ENCODE results near the gene IL17C.
A peak's percentile ranks its signal among the peaks of the same experiment; 100 is the strongest.

Gene IL17C

DNA sequence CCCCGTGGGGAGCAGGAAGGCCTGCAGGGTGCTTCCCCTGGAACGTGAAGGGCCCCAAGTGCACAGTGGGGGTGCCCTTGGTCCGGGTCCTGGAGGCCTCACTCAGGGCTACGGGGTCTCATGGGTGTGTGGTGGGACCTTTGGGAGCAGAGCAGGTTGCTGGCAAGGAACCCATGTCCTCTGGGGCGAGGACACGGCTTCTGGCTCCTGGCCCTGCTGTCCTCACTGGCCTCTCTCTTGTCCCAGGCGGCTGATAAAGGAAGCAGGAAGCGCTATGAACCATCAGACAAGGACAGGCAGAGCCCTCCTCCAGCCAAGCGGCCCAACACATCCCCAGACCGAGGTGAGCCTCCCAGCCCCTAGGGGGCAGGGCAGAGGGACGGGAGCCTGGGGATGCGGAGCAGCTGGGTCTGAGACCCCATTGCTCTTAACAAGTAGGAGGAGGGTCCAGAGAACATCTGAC, 9.8 kb upstream of the IL17C start:
- H3K4me3 ChIP-seq (ENCODE audit: low read depth, low read length): no peak overlapping the region
- TF ChIP-seq, protein P1, sequence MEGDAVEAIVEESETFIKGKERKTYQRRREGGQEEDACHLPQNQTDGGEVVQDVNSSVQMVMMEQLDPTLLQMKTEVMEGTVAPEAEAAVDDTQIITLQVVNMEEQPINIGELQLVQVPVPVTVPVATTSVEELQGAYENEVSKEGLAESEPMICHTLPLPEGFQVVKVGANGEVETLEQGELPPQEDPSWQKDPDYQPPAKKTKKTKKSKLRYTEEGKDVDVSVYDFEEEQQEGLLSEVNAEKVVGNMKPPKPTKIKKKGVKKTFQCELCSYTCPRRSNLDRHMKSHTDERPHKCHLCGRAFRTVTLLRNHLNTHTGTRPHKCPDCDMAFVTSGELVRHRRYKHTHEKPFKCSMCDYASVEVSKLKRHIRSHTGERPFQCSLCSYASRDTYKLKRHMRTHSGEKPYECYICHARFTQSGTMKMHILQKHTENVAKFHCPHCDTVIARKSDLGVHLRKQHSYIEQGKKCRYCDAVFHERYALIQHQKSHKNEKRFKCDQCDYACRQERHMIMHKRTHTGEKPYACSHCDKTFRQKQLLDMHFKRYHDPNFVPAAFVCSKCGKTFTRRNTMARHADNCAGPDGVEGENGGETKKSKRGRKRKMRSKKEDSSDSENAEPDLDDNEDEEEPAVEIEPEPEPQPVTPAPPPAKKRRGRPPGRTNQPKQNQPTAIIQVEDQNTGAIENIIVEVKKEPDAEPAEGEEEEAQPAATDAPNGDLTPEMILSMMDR (IDR thresholded peaks at IDR 0.05; ENCODE audit: borderline replicate concordance, insufficient read depth, low read depth, low read length): peak; percentile 54; the same call in 1 of the 2 replicates

DNA sequence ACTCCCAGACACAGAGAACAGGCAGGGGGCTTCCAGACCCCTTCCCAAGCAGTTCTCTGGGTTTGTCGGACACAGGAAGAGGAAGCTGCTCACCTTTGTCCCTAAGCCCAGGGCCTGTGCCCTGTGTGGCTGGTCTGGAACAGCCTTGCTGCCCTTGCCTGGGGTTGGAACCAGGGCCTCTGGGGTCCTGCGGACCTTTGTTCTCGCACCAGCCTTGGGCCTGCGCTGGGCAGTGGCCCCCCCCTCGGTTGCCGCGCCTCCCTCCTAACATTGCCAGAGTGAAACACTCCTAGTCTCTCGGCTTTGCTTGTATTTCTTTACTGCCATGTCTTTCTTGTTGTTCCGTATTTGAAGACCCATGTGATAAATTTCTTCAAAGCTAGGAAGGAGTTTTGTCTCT, 8.5 kb upstream of the IL17C start:
- TF ChIP-seq, protein P1 (IDR thresholded peaks at IDR 0.05; ENCODE audit: borderline replicate concordance, insufficient read depth, low read depth, low read length): no peak
- H3K4me3 ChIP-seq (ENCODE audit: low read depth, low read length): no peak overlapping the region

DNA sequence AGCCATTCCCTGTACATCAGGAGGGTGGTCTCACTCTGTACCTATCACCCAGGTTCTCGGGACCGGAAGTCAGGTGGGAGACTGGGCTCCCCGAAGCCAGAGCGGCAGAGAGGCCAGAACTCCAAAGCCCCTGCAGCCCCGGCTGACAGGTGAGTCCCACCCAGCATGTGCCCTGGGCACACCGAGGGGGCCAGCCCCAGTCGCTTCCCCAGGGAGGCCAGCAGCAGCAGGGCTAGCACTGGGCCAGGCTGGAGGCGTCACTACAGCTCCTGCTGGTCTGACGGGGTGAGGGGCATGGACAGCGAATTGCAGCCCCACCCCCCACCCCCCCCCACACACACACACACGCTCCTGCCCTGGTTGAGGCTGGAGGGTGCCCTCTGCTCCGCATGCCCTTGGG, 7.9 kb upstream of the IL17C start:
- TF ChIP-seq, protein P1 (IDR thresholded peaks at IDR 0.05; ENCODE audit: borderline replicate concordance, insufficient read depth, low read depth, low read length): no peak
- no peak overlapping the region for H3K4me3 ChIP-seq (ENCODE audit: low read depth, low read length)

DNA sequence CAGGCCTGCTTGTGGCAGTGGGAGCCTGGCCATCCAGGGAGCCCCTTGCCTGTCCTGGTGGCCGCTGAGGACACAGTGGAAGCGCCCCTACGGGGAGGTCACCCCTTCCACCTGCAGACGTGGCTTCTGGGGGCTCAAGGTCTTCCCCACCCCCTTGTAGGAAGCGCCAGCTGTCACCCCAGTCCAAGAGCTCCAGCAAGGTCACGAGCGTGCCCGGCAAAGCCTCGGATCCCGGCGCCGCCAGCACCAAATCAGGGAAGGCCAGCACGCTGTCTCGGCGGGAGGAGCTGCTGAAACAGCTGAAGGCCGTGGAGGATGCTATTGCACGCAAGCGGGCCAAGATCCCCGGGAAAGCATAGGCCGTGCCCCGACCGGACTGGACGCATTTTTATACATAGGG, 7.4 kb upstream of the IL17C start:
- TF ChIP-seq, protein P1 (IDR thresholded peaks at IDR 0.05; ENCODE audit: borderline replicate concordance, insufficient read depth, low read depth, low read length): no peak
- no peak overlapping the region for H3K4me3 ChIP-seq (ENCODE audit: low read depth, low read length)

DNA sequence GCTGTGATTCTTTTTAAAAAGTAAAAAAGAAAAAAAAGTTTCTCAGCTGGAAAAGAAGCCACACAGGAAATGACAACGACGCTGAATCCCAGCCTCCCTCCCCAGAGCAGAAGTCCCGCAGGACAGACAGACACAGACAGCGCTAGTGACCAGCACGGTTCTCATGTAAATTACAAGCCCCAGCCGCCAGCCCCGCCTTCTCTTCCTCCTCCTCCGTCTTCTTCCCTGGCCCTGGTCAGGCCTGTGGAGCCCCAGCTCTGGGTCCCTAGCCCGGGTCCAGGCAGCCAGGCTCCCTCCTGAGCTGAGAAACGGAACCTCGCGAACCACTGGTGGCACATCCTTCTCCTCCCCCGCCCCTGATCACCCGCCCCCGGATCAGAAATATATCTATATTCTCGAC, 7.0 kb upstream of the IL17C start:
- TF ChIP-seq, protein P1 (IDR thresholded peaks at IDR 0.05; ENCODE audit: borderline replicate concordance, insufficient read depth, low read depth, low read length): no peak
- H3K4me3 ChIP-seq (ENCODE audit: low read depth, low read length): no peak overlapping the region

DNA sequence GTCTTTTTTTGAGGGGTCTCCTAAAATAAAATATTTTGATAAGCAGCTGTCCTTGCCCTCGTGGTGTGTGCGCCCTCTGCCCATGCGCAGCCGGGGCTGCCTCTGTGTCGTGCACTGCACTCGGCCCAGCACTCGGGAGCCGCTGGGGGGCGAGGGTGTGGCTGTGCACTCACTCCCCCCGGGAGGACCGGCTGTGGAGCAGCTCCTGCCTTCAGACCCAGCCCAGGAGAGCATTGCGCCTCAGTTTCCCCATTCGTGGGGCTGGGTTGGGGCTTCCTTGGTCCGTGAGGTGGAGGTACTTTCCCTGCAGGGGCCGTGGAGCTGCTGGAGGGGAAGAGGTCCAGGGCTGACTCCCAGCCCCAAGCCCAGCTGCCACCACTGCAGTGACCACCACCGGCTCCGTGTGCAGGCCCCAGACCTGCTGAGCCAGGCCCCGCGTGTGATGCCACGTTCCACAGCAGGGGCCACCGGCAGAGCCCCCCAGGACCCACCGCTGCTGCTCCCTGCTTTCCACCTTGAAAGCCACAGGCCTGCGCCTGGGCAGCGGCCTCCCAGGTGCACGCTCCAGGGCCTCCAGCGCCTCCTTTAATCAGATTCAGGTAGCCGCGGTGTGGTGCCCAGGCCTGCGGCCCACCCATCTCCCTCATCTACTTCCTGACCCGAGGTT, 6.3 kb upstream of the IL17C start:
- no peak overlapping the region for H3K4me3 ChIP-seq (ENCODE audit: low read depth, low read length)
- TF ChIP-seq, protein P1 (IDR thresholded peaks at IDR 0.05; ENCODE audit: borderline replicate concordance, insufficient read depth, low read depth, low read length): no peak

DNA sequence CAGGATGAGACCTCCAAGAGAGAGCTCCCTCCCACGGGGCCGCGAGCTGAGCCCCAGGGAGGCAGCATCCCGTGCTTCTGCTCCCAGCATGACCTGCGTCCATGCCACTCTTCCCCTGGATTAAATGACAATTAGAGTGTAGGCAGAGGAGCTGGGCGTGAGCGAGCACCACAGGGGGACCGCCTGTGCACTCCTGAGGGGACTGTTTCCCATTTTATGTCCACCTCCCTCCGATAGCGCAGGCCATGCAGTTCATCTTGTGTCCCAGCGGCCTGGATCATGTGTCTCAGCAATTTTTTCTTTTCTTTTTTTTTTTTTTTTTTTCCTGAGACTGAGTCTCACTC, 5.8 kb upstream of the IL17C start:
- TF ChIP-seq, protein P1 (IDR thresholded peaks at IDR 0.05; ENCODE audit: borderline replicate concordance, insufficient read depth, low read depth, low read length): no peak

More for the DNA sequence above, 5.8 kb upstream of the IL17C start:
- no peak overlapping the region for H3K4me3 ChIP-seq (ENCODE audit: low read depth, low read length)

Data from GM12875 (cell line).